ENCODE data around the gene TRA2A.
A peak's percentile ranks its signal among the peaks of the same experiment; 100 is the strongest.

GRCh38 chr7:23533238-23533604 lies 1.4 kb upstream of the TRA2A start:
- no peak for TF ChIP-seq NR2C2 (IDR thresholded peaks at IDR 0.05; ENCODE audit: borderline replicate concordance, control insufficient read depth, insufficient read length, low read depth)
- TF ChIP-seq PAX5 (IDR thresholded peaks at IDR 0.05; ENCODE audit: borderline replicate concordance, low read depth, low read length), result no peak
- TF ChIP-seq, protein P1, sequence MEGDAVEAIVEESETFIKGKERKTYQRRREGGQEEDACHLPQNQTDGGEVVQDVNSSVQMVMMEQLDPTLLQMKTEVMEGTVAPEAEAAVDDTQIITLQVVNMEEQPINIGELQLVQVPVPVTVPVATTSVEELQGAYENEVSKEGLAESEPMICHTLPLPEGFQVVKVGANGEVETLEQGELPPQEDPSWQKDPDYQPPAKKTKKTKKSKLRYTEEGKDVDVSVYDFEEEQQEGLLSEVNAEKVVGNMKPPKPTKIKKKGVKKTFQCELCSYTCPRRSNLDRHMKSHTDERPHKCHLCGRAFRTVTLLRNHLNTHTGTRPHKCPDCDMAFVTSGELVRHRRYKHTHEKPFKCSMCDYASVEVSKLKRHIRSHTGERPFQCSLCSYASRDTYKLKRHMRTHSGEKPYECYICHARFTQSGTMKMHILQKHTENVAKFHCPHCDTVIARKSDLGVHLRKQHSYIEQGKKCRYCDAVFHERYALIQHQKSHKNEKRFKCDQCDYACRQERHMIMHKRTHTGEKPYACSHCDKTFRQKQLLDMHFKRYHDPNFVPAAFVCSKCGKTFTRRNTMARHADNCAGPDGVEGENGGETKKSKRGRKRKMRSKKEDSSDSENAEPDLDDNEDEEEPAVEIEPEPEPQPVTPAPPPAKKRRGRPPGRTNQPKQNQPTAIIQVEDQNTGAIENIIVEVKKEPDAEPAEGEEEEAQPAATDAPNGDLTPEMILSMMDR (IDR thresholded peaks at IDR 0.05 in 2 of 3, conservative IDR thresholded peaks at IDR 0.05 in 1 of 3; ENCODE audit: control insufficient read depth in 2 of 3, extremely low read depth in 1 of 3, insufficient read depth in 1 of 3, low read depth in 3 of 3, low read length in 3 of 3), result peak in 1 of 3 experiments; percentile 19; a peak in 1 of 6 replicates
- TF ChIP-seq REST (IDR thresholded peaks at IDR 0.05; ENCODE audit: low read depth, low read length), result no peak
- TF ChIP-seq DPF2 (IDR thresholded peaks at IDR 0.05), result no peak
- TF ChIP-seq E2F4 (IDR thresholded peaks at IDR 0.05; ENCODE audit: low read depth, low read length), result no peak
- no peak for TF ChIP-seq FOS (IDR thresholded peaks at IDR 0.05; ENCODE audit: borderline replicate concordance, extremely low read depth, insufficient read length)
- TF ChIP-seq, protein P2, sequence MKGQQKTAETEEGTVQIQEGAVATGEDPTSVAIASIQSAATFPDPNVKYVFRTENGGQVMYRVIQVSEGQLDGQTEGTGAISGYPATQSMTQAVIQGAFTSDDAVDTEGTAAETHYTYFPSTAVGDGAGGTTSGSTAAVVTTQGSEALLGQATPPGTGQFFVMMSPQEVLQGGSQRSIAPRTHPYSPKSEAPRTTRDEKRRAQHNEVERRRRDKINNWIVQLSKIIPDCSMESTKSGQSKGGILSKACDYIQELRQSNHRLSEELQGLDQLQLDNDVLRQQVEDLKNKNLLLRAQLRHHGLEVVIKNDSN (IDR thresholded peaks at IDR 0.05; ENCODE audit: borderline replicate concordance, extremely low read length, insufficient read depth, low read depth, low read length), result no peak
- TF ChIP-seq POLR2A (IDR thresholded peaks at IDR 0.05; ENCODE audit: low read depth, low read length), result no peak
- TF ChIP-seq CHD4 (IDR thresholded peaks at IDR 0.05), result no peak
- TF ChIP-seq POLR2AphosphoS5 (IDR thresholded peaks at IDR 0.05; ENCODE audit: low read length), result no peak
- no peak for TF ChIP-seq SIX5 (IDR thresholded peaks at IDR 0.05; ENCODE audit: low read depth, low read length, severe bottlenecking)
- TF ChIP-seq JUNB (IDR thresholded peaks at IDR 0.05), result no peak
- no peak for TF ChIP-seq KDM1A (IDR thresholded peaks at IDR 0.05; ENCODE audit: borderline replicate concordance)

Data from GM12878 (cell line).